Endothelial cell of umbilical vein (primary cell): Measurements from ENCODE around the gene FXYD4. TPM values are rescaled to one million over a fixed set of nuclear protein-coding genes. Genes with fewer than 3 reads are reported as not detected.

Experiments used
- BruUV-seq: library from RNA; stranded (reverse); fragments of 400-500 nt; replicated peaks from 2 replicates; lab custom pipeline; 2021; lab: Mats Ljungman, UMichigan
- CTCF ChIA-PET: fragments of 300-600, 350-600 bp; sonication (Branson Sonifier 250); formaldehyde crosslinking; loops from one replicate; lab custom pipeline; 2021; ENCODE audit warnings: antibody characterized with exemption, inconsistent platforms; lab: Charles Lee
- POLR2A ChIA-PET: fragments of 300-600, 350-600 bp; sonication (Branson Sonifier 250); formaldehyde crosslinking; loops from one replicate; lab custom pipeline; 2021; ENCODE audit warnings: antibody characterized with exemption, inconsistent platforms; lab: Charles Lee
- DNase-seq: peaks from one replicate; pipeline ENCODE4 v3.0.0-alpha.2; 2011; ENCODE audit warnings: low read depth, low spot score
- FAIRE-seq: peaks from 2 replicates; lab custom pipeline; 2011; peaks lifted over from hg19 to GRCh38; lab: Jason Lieb, UNC
- H2AFZ ChIP-seq: 2 replicates; pipeline ENCODE4 v1.6.0; 2012; ENCODE audit warnings: low read depth, low read length, control low read depth, inconsistent platforms
- H3K27ac ChIP-seq: 2 replicates; pipeline ENCODE4 v1.5.1; 2011; ENCODE audit warnings: low read depth, mild to moderate bottlenecking, control low read depth, low read length, moderate library complexity; ENCODE audit not compliant: insufficient read depth
- H3K27me3 ChIP-seq, 2 experiments: 2 replicates each; pipeline versions ENCODE4 v1.6.0 to v1.6.1; 2011; ENCODE audit warnings: low read length in 2 of 2, mixed read lengths in 1 of 2; ENCODE audit not compliant: control insufficient read depth in 2 of 2, insufficient read depth in 2 of 2
- H3K36me3 ChIP-seq, 2 experiments: 2 replicates in 1 of 2; 3 replicates in 1 of 2; pipeline ENCODE4 v1.5.1; 2011; ENCODE audit warnings: low read length in 2 of 2, mild to moderate bottlenecking in 1 of 2, moderate library complexity in 1 of 2; ENCODE audit not compliant: control insufficient read depth in 2 of 2, insufficient read depth in 2 of 2; ENCODE audit errors: extremely low read depth in 1 of 2
- H3K4me1 ChIP-seq: 3 replicates; pipeline ENCODE4 v1.5.1; 2011; ENCODE audit warnings: mild to moderate bottlenecking, low read length; ENCODE audit not compliant: control insufficient read depth, insufficient read depth; ENCODE audit errors: extremely low read depth
- H3K4me2 ChIP-seq: 2 replicates; pipeline ENCODE4 v1.6.1; 2011; ENCODE audit warnings: low read length, control low read depth, mixed read lengths; ENCODE audit not compliant: insufficient read depth
- H3K4me3 ChIP-seq, 3 experiments: fragments of 200-600 bp in 1 of 3; sonication (generic), shearing (Covaris generic) in 1 of 3; replicated peaks in 1 of 3; 2 replicates each; pipeline ENCODE4 v1.5.1; 2011 to 2016; ENCODE audit warnings: control low read depth in 3 of 3, low read length in 3 of 3, mild to moderate bottlenecking in 2 of 3, inconsistent platforms in 1 of 3, low read depth in 1 of 3, moderate library complexity in 1 of 3; ENCODE audit not compliant: insufficient read depth in 1 of 3
- H3K79me2 ChIP-seq: 2 replicates; pipeline ENCODE4 v1.6.0; 2012; ENCODE audit warnings: low read length, inconsistent platforms; ENCODE audit not compliant: control insufficient read depth, insufficient read depth
- H3K9ac ChIP-seq: replicated peaks from 2 replicates; pipeline ENCODE3; 2011; ENCODE audit warnings: low read length, control low read depth; ENCODE audit not compliant: insufficient read depth; ENCODE audit errors: extremely low read depth
- H3K9me1 ChIP-seq: replicated peaks from 3 replicates; pipeline ENCODE4 v1.6.0; 2011; ENCODE audit warnings: mild to moderate bottlenecking, low read length; ENCODE audit not compliant: control insufficient read depth, insufficient read depth; ENCODE audit errors: extremely low read depth
- H3K9me3 ChIP-seq: replicated peaks from 2 replicates; pipeline ENCODE4 v1.5.1; 2012; ENCODE audit warnings: low read length, inconsistent platforms; ENCODE audit not compliant: control insufficient read depth, insufficient read depth
- H4K20me1 ChIP-seq: replicated peaks from 2 replicates; pipeline ENCODE3; 2011; ENCODE audit warnings: mild to moderate bottlenecking, low read length; ENCODE audit not compliant: control insufficient read depth, insufficient read depth; ENCODE audit errors: extremely low read depth
- EZH2 ChIP-seq: IDR thresholded peaks from 2 replicates; pipeline ENCODE4 v1.6.1; 2012; ENCODE audit warnings: borderline replicate concordance, low read depth, mild to moderate bottlenecking, moderate library complexity, low read length, inconsistent platforms; ENCODE audit not compliant: severe bottlenecking
- FOS ChIP-seq: IDR thresholded peaks from 2 replicates; pipeline ENCODE4 v1.6.1; 2011; ENCODE audit warnings: mild to moderate bottlenecking, low read length, moderate library complexity, borderline replicate concordance; ENCODE audit not compliant: insufficient read depth
- GATA2 ChIP-seq: IDR thresholded peaks from 2 replicates; pipeline ENCODE4 v1.7.0; 2011; ENCODE audit warnings: low read depth, mild to moderate bottlenecking, moderate library complexity, mixed read lengths, low read length; ENCODE audit not compliant: insufficient read length, insufficient read depth
- MYC ChIP-seq: IDR thresholded peaks from one replicate; pipeline ENCODE4 v1.6.1; 2011; ENCODE audit warnings: mild to moderate bottlenecking, low read depth, low read length
- POLR2A ChIP-seq: IDR thresholded peaks from 2 replicates; pipeline ENCODE4 v1.6.1; 2012; ENCODE audit warnings: low read depth, mild to moderate bottlenecking, control low read depth, low read length
- dilution Hi-C: fragments of 300-500 bp; cut with MboI; formaldehyde crosslinking; loops from one replicate; pipeline ENCODE4 v1.15.0; 2019; ENCODE audit warnings: low sequenced_read_pairs; ENCODE audit not compliant: extremely low pct_ligation_motif_present
- intact Hi-C: fragments of 100-400 bp; cut with micrococcal nuclease; formaldehyde crosslinking; loops from one replicate; pipeline ENCODE4 v1.10.0; 2022
- polyA plus RNA-seq, 4 experiments: library from polyadenylated mRNA; depleted of rRNA in 3 of 4; stranded (reverse) in 3 of 4; unstranded in 1 of 4; fragments of >200 nt; gene quantifications; 2 replicates each; pipeline versions ENCODE4 v1.2.1 to v1.2.3, GENCODE V29; 2011 to 2012; ENCODE audit warnings: missing spikeins in 1 of 4
- total RNA-seq: library from RNA; stranded (reverse); gene quantifications from 2 replicates; pipeline ENCODE4 v1.2.3, GENCODE V29; 2021
- TF ChIP-seq, protein P1 (sequence below): IDR thresholded peaks from 2 replicates; pipeline ENCODE4 v1.6.1; 2011; ENCODE audit not compliant: insufficient read depth, insufficient read length
- TF ChIP-seq, protein P2 (sequence below), 2 donors: IDR thresholded peaks; 1 replicate in 1 of 2; 2 replicates in 1 of 2; pipeline ENCODE4 v1.5.1; 2011; ENCODE audit warnings: low read length in 2 of 2, mild to moderate bottlenecking in 2 of 2, moderate library complexity in 2 of 2, control low read depth in 1 of 2, inconsistent platforms in 1 of 2, low read depth in 1 of 2; ENCODE audit not compliant: insufficient read depth in 1 of 2; ENCODE audit errors: extremely low read depth in 1 of 2

FXYD4 gene
- total and polyA plus RNA-seq, 2 donors (not counting 3 experiments of a cell fraction or from before 2014, with no cell fraction given), result not detected

DNA sequence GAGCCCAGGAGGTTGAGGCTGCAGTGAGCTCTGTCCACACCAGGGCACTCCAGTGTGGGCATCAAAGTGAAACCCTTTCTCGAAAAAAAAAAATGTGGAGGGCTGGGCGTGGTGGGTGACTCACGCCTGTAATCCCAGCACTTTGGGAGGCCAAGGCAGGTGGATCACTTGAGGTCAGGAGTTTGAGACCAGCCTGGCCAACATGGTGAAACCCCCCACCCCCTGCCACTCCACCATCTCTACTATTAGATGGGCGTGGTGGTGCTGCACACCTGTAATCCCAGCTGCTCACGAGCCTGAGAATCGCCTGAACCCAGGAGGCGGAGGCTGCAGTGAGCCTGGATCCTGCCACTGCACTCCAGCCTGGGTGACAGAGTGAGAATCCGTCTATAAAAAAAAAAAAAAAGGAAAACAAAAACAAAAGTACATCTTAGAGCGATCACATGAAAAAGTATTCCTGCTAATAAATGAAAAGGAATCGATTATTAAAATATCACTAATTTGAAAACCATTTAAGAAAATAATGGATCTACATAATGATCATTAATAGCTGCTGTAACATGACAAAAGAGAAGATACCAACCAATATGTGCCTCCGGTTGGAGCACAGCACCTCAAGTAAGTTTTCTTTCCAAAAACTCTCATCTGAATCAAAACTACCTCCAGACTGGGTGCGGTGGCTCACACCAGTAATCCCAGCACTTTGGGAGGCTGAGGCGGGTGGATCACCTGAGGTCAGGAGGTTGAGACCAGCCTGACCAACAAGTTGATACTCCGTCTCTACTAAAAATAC, 32.7 kb downstream of the FXYD4 start:
- peaks cover 94% of the 10 kb centered on the region for H3K79me2 ChIP-seq
- dilution Hi-C loops (no loop called here), intact Hi-C loops (no loop called here)
- no peaks in the 10 kb centered on the region for H3K9me1 ChIP-seq
- H3K4me3 ChIP-seq, result no peak overlapping the region
- H3K36me3 ChIP-seq, result peaks cover 0 to 2% of the 10 kb centered on the region in 2 experiments
- no peaks in the 10 kb centered on the region for H3K27me3 ChIP-seq
- H3K4me2 ChIP-seq, result no peak overlapping the region
- peaks cover 41% of the 10 kb centered on the region for H3K4me1 ChIP-seq
- H3K9ac ChIP-seq, result no peak overlapping the region
- no peak overlapping the region for H3K27ac ChIP-seq
- H4K20me1 ChIP-seq, result peaks cover 5% of the 10 kb centered on the region
- no peaks in the 10 kb centered on the region for H3K9me3 ChIP-seq
- POLR2A ChIA-PET, result no interaction called here
- no peak for TF ChIP-seq GATA2
- TF ChIP-seq, protein P1, sequence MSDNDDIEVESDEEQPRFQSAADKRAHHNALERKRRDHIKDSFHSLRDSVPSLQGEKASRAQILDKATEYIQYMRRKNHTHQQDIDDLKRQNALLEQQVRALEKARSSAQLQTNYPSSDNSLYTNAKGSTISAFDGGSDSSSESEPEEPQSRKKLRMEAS, result no peak
- no peak for TF ChIP-seq MYC
- TF ChIP-seq POLR2A, result no peak
- TF ChIP-seq, protein P2, sequence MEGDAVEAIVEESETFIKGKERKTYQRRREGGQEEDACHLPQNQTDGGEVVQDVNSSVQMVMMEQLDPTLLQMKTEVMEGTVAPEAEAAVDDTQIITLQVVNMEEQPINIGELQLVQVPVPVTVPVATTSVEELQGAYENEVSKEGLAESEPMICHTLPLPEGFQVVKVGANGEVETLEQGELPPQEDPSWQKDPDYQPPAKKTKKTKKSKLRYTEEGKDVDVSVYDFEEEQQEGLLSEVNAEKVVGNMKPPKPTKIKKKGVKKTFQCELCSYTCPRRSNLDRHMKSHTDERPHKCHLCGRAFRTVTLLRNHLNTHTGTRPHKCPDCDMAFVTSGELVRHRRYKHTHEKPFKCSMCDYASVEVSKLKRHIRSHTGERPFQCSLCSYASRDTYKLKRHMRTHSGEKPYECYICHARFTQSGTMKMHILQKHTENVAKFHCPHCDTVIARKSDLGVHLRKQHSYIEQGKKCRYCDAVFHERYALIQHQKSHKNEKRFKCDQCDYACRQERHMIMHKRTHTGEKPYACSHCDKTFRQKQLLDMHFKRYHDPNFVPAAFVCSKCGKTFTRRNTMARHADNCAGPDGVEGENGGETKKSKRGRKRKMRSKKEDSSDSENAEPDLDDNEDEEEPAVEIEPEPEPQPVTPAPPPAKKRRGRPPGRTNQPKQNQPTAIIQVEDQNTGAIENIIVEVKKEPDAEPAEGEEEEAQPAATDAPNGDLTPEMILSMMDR (IDR thresholded peaks at IDR 0.05; ENCODE audit: extremely low read depth in 1 of 2, insufficient read depth in 1 of 2, low read depth in 1 of 2, low read length in 2 of 2), result no peak
- no peak for TF ChIP-seq EZH2
- no peak for TF ChIP-seq FOS
- no TSS peak for BruUV-seq
- no peak overlapping the region for H2AFZ ChIP-seq
- CTCF ChIA-PET, result no interaction called here
- DNase-seq (no peak), FAIRE-seq (no peak)
